Stimulated activated CD8-positive, alpha-beta memory T cell treated with anti-CD3 and anti-CD28 coated beads, Interleukin-4, amount 100 ng/mL, for 48 hours (primary cell): Measurements from ENCODE around the gene EMB.
"Not testable (repeated sequence)": the region's sequence is repeated elsewhere in the genome, so short reads cannot be mapped to it uniquely, and the experiment has no call there.

Source experiments
- DNase-seq: peaks from one replicate; pipeline ENCODE4 v3.0.0-alpha.2; 2020

EMB gene, protein sequence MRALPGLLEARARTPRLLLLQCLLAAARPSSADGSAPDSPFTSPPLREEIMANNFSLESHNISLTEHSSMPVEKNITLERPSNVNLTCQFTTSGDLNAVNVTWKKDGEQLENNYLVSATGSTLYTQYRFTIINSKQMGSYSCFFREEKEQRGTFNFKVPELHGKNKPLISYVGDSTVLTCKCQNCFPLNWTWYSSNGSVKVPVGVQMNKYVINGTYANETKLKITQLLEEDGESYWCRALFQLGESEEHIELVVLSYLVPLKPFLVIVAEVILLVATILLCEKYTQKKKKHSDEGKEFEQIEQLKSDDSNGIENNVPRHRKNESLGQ

DNA sequence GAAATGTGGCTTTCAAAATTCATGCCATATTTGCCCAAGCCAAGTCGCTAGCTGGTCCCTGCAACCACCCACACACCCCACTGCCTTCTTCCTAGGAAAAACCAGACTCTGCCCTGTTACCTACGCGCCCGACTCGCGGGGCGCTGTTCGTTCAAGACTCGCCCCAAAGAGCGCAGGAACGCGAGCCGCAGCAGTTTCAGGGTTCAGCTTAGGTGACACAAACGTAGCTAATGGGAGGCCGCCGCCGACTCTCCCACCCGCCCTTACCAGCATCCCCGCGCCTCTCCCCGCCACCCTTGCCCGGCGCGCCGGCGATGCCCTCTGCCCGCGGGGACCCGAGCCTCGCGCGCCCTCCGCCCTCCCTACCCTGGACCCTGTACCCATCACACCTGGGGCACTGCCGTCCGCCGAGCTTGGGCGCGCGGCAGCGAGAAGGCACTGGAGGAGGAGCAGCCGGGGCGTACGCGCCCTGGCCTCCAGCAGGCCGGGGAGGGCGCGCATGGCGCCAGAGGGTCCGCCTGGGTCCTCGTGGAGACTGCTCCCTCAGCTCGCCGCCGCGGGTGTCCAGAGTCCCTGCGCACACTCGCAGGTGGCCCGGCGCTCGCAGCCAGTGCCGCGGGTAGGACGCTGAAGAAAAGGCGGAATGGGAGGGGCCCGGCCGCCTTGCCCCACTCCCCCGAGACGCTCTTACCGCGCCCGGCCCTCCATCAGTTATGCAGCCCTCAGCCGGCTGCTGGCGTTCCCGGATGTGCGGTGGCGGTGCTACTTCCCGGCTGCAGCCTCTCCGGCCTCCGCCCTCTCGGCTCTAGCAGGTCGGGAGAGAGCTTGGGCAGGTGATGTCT lies at the start of gene EMB:
Gene EMB, minus strand, starts transcription at position 638 of the 842 bp plus-strand sequence. Its CDS starts 137 bp downstream, at position 501.
- DNase-seq = peak; percentile 85

DNA sequence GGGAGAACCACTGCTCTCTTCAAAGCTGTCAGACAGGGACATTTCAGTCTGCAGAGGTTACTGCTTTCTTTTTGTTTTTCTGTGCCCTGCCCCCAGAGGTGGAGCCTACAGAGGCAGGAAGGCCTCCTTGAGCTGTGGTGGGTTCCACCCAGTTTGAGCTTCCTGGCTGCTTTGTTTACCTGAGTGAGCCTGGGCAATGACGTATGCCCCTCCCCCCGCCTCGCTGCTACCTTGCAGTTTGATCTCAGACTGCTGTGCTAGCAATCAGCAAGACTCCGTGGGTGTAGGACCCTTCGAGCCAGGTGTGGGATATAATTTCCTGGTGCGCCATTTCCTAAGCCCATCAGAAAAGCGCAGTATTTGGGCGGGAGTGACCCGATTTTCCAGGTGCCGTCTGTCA lies 48.4 kb upstream of the EMB start:
- DNase-seq = not testable (repeated sequence)

DNA sequence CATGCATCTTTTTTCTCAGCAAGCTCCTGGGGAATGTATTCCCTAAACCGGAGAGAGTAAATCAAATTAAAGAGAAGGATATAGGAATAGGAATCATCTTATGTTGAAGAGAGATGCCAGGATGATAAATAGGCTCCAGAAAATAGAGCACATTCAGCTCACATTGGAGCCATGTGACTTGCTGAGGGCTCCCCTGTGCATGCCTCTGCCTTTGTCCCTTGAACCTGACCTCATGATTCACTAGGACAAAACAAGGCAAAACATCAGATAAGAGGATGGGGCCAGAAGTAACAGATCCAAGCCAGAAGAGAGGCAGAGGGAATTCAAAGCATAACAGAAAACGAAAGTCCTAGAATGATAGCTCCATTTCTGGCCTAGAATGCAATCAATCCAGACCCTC lies 37.7 kb upstream of the EMB start:
- not testable (repeated sequence) for DNase-seq

DNA sequence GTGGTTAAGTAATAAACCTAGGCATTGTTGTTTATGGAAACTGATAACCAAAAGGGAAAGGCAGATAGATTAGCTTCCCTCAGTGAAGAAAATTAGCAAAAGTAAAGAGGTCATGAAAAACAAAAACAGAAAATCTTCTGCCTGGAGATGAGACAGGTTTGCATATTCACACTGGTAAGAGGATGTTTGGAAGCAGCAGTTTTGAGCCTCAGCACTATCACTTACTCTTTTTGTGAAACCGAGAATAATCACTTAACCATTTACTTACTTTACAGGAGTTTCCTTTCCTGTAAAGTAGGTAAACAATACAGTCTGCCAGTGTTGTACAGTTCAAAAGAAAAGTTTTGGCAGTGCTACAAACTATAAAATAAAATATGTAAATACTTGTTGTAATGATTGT lies 35.5 kb upstream of the EMB start:
- no peak for DNase-seq

DNA sequence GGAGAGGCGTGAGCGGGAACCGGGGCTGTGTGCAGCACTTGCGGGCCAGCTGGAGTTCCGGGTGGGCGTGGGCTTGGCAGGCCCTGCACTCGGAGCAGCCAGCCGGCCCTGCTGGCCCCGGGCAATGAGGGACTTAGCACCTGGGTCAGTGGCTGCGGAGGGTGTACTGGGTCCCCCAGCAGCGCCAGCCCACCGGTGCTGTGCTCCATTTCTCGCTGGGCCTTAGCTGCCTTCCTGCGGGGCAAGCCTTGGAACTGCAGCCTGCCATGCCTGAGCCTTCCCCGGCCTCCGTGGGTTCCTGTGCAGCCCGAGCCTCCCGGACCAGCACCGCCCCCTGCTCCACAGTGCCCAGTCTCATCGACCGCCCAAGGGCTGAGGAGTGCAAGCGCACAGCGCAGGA lies 23.9 kb upstream of the EMB start:
- DNase-seq = not testable (repeated sequence)

DNA sequence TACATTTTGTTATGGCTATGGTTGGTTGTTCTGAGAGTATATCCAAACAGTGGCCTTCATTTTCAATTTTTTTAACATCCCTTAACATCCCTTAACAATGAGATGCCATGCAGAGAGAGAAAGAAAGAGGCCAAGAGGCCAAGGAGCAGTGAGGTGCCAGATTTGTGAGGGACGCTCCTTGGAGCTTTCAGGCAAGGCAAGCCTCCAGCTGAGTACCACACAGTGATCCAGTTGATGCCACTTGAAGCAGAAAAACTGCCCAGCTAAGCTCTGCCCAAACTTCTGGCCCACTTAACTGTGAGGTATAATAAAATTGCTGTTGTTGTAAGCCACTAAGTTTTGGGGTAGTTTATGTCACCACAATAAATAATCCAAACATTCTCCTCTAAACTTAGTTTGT lies 22.6 kb upstream of the EMB start:
- no peak for DNase-seq

DNA sequence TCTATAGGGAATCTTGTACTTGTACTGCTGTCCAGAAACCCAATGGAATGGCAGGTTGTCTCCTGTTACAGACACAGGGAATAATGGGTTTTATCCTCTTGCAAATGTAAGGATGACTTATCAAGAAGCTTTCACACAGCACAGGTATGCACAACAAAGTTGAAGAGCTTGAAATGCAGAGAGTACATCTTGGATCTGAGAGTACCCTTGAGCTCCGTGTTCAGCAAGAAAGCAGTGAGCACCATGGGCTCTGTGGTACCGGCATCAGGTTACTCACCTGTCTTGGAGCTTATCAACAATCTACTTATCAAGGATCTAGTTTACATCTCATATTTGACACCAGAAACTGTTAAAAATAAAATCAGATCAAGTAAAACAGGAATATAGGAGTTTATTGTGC lies 22.0 kb upstream of the EMB start:
- DNase-seq = no peak

DNA sequence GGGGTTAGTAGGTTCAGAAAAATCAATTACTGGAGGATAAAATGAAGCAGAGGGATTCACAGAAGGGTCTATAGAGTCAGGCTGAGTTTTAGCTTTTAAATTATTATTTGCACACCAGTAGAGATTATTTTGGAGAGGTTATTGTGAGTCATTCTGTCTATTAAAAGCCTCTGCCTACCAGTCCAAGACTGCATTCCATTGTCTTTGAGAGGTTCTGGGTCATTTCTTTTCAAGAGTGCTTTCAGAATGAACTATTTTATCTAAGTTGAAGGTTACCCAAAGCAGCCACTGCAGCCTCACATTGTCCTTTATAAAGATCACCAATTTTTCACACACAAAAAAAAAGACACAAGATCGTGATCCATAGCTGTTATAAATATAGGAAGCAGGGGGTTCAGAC lies 21.5 kb upstream of the EMB start:
- not testable (repeated sequence) for DNase-seq

DNA sequence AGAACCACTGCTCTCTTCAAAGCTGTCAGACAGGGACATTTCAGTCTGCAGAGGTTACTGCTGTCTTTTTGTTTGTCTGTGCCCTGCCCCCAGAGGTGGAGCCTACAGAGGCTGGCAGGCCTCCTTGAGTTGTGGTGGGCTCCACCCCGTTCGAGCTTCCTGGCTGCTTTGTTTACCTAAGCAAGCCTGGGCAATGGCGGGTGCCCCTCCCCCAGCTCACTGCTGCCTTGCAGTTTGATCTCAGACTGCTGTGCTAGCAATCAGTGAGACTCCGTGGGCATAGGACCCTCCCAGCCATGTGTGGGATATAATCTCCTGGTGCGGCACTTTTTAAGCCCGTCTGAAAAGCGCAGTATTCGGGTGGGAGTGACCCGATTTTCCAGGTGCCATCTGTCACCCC lies 17.3 kb upstream of the EMB start:
- DNase-seq = not testable (repeated sequence)

DNA sequence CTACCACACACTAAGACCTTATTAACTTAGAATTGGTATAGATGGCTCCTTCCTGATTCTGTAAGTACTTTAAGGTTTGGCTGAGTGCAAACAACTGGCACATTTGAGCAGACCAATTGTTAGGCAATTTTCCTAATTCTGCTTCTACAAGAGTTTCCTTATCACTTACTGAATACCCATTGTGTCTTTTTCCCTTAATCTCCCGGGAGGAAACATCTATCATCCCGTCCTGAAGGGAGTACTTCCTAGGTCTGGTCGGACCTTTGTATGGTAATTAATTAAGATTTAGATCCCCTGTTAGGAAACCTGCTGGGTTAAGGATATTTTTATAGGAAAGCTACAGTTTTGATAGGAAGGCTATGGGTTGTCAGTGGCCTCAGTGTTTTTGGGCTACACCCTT lies 8.2 kb upstream of the EMB start:
- DNase-seq = not testable (repeated sequence)

DNA sequence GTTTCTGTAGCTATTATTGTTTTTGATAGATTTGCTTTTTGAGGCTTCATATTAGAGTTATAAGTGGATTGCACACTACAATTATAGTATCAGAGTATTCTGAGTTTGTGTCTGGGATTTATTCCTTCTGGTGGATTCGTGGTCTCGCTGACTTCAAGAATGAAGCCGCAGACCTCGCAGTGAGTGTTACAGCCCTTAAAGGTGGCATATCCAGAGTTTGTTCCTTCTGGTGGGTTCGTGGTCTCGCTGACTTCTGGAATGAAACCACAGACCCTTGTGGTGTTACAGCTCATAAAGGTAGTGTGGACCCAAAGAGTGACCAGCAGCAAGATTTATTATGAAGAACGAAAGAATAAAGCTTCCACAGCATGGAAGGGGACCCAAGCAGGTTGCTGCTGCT lies 6.9 kb upstream of the EMB start:
- DNase-seq = no peak

DNA sequence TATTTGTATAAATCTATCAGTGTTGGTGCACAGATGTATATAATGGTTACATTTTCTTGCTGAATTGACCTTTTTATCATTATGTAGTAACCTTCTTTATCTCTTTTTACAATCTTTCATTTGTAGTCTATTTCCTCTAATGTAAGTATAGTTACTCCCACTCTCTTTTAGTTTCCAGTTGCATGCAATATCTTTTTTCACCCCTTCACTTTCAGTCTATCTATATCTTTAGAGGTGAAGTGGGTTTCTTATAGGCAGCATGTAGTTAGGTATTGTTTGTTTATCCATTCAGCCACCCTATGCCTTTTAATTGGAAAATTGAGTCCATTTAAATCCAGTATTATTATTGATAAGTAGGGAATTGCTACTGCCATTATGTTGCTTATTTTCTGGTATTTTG lies 6.1 kb upstream of the EMB start:
- DNase-seq = no peak

DNA sequence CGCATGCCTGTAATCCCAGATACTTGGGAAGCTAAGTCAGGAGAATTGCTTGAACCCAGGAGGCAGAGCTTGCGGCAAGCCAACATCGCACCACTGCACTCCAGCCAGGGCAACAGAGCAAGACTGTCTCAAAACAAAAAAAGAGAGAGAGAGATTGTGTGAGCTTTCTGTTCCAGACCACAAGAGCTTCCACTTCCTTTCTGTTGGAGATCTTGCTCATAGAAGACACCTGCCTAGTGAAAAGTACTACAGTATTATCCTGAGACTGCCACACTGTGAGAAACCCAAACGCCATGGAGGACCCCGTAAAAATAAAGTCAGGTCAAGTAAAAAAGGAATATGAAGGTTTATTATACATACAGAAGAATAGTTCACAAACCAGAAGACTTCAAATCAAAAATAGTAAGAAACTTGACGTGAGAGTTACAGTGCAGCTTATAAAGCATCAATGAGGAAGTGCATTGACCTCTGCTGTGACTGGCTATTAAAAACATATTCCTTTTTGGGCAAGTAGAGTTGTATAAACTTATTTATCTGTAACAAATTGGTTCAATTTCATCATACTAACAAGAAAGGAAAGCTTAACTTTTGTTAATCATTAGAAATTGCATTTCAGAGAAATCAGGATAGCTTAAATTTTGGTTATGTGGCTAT lies 4.3 kb upstream of the EMB start:
- no peak for DNase-seq

DNA sequence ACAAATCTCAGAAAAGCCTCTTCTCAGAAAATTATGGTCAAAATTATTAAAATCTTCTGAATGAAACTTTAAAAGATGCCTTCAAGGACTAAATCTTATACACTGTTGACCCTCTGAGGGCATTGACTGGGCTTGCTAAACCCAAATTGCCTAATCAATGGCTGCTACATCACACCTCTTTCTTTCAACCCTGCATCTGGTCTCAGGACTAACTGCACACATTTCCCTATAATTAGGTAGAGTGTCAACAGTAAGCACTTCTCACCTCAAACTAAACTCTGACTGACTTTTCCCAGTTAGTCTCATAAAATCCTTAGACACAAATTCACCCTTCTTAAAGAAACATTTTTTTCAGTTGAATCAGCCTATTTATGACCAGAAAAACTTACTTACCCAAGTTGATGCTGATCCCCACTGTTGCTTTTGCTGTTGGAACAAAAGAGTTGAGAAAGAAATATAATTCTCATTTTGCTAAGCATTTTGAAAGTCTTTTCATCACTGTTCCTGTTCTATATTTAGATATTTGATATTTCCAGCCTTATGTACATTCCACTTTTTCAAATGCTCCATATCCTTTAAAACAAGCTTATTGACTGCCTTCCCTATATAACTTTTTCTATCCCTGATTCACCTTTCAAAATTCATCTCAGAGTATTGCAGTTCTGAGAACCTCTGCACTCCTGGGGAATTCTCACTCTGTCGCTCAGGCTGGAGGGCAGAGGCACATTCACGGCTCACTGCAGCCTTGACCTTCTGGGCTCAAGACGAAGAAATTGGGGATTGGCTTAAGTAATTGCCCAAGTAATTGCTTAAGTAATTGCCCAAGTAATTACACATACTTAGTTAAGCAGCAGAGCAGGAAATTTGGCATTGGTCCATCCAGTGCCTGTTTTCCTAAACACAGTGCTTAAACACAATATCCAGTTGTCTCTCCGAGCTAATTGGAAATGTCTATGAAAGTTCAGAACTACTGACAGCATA lies 1.8 kb upstream of the EMB start:
- DNase-seq = not testable (repeated sequence)

DNA sequence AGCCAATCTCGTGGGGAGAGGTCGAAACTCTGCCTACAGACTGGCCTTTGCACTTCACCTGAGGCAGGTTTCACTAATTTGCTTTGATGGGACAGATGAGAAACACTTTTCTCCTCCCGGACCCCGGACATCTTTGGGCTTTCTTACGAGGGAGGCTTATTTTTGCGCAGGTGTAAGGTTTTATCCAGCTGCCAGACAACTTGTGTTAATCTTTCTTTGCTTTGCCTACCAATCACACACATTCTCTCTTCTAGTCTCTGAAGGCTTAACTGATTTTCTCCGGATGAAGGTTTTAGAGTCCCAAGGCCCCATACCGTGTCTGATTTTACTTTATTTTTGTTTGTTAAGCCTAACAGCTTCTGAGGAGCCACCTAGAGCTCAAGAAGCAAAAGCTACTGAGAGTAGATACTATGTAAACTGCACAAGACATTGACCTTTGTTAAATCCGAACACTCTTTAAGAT lies 436 bp upstream of the EMB start:
- no peak for DNase-seq

DNA sequence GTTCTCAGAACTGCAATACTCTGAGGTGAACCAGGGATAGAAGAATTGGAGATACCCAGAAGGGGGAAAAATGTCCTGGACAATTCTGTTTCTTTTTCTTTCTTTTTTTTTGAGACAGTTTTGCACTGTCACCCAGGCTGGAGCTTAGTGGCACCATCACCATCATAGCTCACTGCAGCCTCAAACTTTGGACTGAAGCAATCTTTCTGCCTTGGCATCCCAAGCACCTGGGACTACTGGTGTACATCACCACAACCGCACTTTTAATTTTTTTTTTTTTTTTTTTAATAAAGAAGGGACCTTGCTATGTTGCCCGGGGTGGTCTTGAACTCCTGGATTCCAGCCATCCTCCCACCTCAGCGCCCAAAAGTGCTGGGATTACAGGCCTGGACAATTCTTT lies 1.9 kb downstream of the EMB start:
- no peak for DNase-seq

DNA sequence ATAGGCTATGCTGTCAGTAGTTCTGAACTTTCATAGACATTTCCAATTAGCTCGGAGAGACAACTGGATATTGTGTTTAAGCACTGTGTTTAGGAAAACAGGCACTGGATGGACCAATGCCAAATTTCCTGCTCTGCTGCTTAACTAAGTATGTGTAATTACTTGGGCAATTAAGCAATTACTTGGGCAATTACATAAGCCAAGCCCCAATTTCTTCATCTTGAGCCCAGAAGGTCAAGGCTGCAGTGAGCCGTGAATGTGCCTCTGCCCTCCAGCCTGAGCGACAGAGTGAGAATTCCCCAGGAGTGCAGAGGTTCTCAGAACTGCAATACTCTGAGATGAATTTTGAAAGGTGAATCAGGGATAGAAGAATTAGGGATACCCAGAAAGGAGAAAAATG lies 3.0 kb downstream of the EMB start:
- not testable (repeated sequence) for DNase-seq

DNA sequence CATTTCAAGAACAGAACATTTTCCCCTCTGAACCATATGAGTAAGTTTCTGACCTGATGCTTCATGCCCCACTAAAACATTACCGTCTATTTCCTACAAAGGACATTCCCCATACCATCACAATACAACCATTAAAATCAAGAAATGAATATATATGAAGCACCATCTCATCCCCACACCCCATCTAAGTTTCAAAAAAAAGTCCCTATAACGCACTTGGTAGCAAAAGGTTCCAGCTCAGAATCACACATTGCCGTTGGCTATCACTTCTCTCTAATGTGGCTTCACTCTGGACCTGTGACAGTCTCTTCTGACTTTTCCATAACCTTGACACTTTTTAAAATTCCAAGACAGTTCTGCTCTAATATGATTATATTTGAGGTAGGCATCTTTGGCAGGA lies 5.9 kb downstream of the EMB start:
- DNase-seq = no peak

DNA sequence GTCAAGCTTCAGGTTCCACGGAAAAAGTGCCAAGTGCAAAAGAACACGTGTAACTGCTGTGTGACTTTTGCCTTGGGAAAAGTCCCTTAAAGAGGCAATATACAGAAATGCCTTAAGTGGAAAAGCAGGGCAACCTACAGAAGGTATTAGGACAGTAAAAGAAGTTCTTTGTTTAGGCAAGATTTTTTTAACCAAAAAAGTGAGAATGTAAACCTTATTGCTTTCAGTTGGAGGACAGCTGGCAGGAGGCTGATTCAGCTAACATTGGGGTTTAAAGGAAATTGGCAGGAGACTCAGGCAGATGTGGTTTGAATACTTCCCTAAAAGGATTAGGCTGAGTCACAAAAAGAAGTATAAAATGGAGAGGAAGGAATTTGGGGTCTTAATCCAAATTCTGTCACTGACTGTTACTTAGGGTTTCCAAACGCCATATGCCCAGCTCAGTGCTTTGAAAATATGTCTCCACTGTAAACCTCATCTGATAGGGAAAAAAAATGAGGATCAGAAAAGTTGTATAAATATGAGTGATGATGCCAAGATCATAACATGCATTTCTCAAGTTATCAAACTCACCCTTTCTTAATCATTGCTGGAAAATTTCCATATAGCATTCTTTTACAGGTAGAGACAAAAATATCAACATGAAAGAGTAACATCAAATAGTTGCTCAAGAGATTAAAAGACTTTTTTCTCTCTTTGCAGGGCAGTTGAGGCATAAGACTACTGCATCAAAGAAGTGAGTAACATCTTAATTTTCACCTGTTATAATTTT lies 9.8 kb downstream of the EMB start:
- DNase-seq = not testable (repeated sequence)

DNA sequence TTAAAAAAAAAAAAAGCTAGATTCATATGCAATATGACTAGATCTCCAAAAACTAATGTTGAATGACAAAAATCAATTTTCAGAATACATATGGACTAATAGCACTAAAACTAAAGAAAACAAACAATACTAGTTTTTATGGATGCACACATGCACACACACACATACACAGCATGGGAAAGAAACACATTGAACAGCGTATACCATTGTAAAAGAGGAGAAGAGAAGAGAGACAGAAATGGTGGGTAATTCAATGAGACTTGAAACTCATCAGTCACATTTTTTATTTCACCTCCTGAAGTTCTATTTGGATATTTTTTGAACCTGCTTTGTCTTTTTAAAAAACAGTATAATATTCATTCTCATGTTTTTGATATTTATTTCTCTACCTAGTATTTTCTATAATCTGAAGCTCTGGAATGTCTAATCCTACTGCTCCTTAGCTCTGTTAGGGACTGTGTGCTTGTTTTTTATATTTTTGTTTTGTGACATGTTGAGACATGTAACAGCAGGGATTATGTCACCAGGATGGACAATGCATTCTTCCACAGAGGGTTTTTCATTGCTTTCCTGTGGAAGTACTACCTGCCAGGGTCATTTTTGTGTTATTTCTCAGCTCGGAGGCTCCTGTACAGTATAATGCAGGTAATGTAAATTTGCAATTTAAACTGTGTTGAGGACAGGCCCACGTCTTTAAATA lies 17.8 kb downstream of the EMB start:
- DNase-seq = not testable (repeated sequence)
